ENCODE results near the gene ADGRG6. TPM values are rescaled to one million over a fixed set of nuclear protein-coding genes. Genes with fewer than 3 reads are reported as not detected.
"Not testable (repeated sequence)": the region's sequence is repeated elsewhere in the genome, so short reads cannot be mapped to it uniquely, and the experiment has no call there.

Gene ADGRG6
- total RNA-seq, 1 donor from 2014 or later, result 104 TPM

DNA sequence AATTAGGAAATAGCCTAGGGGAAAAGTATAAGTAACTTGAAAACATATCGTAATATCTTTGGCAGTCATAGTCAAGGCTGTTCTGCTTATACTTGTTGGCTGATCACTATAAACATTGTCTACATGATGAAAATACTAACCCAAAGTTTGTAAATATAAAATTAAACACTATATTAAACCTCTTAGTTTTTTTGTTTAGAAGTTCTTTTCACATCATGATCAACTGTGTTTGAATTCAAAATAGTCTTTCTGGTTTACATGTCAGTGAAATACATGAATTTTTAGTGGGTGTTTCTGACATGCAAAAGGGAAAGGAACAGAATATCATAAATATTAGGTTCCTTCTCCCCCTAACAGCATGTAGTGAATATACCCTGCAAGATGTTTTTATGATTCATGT is 43.5 kb downstream of the ADGRG6 start:
- DNase-seq (ENCODE audit: low spot score), result no peak

DNA sequence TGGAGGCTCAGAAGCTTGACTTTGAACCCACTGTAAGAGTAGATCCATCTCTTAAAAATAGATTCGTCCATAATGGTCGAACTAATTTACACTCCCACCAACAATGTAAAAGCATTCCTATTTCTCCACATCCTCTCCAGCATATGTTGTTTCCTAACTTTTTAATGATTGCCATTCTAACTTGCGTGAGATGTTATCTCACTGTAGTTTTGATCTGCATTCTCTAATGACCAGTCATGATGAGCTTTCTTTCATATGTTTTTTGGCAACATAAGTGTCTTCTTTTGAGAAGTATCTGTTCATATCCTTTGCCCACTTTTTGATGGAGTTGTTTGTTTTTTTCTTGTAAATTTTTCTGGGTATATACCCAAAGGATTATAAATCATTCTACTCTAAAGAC is 44.4 kb downstream of the ADGRG6 start:
- DNase-seq (ENCODE audit: low spot score), result not testable (repeated sequence)

DNA sequence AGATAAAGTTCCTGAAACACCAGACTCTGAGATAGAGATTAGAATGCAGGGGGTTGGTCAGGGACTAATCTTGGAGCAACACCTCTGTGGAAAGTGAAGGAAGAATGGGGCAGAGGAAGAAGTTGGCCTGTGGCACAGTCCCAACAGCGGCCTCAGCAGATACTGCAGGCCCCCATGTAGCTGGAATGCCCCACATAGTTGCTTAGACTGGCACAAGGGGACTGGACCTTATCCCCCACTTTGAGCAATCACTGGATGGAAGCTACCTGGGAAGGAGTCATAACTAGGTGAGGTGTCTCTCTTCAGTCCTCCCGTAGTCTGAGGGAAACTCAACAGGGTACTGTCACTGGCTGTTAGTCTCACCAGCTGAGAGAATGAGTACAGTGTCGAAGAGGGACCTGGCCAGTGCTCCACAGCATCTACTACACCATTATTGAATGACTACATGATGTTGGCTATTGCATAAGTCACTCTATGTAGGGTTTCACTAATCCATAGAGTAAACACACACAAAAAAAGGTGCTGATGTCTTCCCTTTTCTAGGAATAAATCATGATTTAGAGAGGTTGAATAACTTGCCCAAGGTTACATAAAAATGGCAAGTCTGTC is 47.5 kb downstream of the ADGRG6 start:
- DNase-seq (ENCODE audit: low spot score), result no peak

DNA sequence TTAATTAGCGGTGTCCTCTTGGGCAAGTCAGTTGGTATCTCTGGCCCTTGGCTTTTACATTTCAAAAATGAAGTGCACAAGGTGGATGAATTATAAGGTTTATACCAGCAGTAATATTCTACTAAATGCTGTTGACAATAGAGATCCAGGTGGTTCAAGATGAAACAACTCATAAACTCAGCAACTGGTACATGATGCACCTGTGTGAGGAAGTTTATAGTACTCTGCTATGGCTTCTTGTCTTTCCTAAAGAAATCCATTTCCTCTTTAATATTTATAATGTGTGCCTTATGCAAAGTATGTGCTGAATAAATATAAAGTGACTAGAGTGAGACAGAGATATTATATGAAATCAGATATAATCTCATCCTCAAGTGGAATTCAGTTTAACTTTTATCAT is 48.5 kb downstream of the ADGRG6 start:
- no peak for DNase-seq (ENCODE audit: low spot score)

DNA sequence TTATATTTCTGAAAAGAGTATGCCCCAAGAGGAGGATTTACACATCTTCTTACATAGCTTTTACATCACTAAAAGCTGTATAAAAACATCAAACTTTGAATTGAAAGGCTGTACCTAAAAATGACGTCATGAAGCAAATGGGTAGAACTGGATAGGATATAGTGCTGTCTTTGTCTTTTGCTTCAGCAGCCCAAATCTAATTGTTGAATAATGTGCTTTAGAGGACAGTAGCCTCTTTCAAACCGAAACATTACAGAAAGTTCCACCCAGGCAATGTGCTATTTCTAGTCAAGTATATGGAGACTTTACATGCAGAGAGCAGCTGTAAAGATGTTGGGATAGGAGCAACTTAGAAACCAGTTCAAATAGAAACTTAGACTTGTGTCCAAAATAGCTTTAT is 51.9 kb downstream of the ADGRG6 start:
- DNase-seq (ENCODE audit: low spot score), result no peak

DNA sequence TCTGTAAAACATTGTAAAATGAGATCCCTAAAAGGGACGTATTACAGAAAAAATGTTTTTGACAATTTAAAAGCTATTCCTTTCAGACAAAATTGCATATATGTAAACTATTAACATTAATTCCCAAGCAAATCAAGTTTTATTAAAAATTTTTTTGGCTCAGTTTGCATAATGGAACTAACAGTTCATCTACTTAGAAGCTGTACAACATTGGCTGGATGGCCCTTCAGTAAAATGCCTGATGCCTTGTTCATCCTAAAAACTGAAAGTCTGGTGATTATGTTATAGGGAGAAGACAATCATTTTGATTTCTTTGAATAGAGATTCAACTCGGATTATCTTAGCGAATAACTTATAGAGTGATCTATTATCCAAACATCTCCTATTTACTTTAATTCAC is 52.8 kb downstream of the ADGRG6 start:
- DNase-seq (ENCODE audit: low spot score), result no peak

DNA sequence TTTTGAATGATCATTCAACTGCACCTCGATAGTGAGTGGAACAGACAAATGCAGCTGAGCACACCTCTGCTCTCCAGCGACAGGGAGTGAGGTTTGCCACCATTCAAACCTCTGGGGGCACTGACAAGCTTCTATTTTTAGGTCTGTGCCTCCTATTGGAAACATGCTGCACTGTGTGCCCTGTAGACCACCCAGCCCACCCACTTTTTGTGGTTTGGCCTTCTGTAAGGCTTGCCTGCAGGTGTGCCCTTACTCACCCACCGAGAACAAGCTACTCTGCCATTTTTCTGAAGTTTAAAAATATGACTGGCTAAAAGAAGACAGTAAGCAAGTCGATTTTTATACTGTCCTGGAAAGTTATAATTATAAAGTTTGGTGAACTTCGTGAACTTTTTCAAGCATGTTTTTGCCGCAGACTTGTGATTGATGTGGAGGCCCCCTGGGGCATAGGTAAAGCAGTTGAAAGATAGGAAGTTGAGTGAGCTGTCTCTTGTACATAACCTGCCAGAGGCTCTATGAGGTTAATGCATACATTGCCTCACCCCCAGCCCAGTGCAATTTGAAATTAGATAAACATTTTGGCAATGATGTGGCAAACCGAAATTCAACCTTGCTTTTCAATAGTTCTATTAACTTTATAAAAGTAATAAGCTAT is 53.8 kb downstream of the ADGRG6 start:
- no peak for DNase-seq (ENCODE audit: low spot score)

DNA sequence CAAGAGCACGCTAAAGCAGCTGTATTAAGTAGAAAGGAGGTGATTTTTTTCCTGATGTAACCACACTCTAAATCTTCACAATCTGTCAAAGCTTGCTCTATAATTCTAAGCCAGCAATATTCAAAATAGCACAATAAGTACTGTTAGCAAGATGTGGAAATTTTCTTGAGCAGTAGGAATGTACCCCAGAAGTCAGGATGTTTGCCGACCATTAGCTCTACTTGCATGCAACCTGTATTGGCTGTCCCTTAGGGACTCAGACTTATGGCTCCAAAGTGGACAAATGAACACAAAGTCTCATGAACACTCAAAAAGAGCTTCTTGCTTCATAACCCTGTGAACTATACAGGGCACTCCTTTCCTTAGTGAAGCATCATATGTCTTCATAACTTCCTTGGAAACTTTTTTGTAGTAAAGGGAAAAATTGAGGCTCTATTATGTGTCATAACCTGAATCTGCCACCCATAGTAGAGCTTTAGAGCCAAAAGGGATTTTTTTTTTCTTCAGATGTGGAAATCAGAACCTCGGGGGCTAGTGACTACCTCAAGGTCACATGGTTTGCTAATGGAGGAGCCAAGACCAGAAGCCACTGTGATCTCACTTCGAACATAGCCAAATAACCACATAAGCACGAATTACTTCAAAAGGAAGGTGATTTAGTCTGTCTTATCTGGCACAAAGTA is 54.5 kb downstream of the ADGRG6 start:
- no peak for DNase-seq (ENCODE audit: low spot score)

DNA sequence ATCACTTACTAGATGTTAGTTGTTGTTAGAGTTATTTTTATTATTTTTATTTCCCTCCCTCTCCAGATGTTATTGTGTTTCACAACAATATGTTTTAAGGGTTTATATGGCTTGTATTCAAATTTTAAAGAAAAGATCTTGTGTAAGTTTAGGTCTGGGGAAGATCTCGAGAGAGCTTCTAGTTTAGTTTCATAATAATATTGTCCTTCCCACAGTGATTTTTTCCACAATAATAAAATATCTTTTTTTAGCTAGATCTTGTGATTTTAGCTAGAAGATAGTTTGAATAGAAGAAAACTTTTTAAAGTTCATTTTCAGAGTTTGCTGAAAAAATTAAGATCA is 55.0 kb downstream of the ADGRG6 start:
- DNase-seq (ENCODE audit: low spot score), result no peak

DNA sequence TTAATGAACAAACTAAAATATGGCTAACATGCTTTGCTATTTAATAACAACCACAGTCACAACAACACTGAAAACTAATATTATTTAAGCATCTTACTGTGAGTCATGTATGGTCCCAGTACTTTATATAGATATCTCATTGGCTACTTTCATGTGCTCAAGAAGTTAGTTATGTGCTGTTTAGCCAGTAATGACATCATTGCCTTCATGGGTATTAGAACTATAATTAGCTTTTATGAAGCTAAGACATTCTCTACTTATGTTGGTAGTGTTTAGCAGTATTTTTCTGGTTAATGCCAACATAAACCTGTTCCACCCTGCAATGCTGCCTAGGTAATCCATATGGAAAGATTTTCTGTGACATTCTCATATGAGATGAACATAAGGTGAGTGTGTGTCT is 56.1 kb downstream of the ADGRG6 start:
- no peak for DNase-seq (ENCODE audit: low spot score)

DNA sequence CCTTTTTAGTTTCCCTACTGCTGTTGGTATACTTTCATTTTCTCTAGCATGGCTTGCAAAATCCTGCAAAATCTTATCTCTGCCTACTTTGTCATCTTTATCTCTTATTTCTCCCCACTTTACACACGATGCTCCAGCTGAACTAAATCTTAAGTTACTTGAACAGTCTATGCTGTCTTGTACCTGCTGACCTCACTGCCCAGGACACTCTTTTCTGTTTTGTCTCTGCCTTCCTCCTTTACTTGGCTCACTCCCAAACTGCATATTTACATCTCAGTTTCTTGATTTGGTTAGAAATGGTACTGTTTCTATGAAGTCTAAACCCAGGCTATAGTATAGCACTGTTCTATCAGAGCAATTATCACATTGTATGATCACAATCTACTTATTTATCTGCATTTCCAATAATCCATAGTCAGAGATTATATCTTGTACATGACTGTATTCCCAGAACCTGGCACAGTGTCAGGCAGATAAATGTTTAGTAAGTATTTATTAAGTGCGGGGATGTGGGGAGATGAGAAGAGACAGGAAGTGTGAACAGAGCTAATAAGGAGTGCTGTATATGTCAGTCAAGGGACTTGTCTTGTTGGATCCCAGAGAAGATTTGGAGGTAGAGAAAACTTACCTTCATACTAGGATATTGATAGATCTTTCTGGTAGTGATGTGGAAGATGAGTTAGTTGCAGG is 57.6 kb downstream of the ADGRG6 start:
- peak; percentile 53 for DNase-seq (ENCODE audit: low spot score)

DNA sequence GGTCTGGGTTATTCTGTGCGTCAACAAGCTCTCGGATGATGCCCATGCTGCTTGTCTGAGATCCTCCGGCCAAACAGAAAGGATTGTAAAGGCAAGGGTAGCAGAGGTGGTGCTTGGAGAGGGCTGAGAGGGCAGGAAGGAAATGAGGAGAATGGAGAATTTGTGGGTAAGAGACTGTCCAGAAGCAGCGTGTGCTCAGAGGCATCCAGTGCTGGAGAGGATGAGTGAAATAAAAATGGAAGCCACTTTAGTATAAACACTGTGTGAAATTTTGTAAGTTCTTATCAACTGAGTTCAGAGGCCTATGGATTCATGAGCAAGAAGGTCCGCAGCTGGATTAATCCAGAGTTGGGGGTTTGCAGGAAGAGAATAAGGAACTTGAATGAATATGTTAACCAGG is 59.5 kb downstream of the ADGRG6 start:
- DNase-seq (ENCODE audit: low spot score), result no peak

DNA sequence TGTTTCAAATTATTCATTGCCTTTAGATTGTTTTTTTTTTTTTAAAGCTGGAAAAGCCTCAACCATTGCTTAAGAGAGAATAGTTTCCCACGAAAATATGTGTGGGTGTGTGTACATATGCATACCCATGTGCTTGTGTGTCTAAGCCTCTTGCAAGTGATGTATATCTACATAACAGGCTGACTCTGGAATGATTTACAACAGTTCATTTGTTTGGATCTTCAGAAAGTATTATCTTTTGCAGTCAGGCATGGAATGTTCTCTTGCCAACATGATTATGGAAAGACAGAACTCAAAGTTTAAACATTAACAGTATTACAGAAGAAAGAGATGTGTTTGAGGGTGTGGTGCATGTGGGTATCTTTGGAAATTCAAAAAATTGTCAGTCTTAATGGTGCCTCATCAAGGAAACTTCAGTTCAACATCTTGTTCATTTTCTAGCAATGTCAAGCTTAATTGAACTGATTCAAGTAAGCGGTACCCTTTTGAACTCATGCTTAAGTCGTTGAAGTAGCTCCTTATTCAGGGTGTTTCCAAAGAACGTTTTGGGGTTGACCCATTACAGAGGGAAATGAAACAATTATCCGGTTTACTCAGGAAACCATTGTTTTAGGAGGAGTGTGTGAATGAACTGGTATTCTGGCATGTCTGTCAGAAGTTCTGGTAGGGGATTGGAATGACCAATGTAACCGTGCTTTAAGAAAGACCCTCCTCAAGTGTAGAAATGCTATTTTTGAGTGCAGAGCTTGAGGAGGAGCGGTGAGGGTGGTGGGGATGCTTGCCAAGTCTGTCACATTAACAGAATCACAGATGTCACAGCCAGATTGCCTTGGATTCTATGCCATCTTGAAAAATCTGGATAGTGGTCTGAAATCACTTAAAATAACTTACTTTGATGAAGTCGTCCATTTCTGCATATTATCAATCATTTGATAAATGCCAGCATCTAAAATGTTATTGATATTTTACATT is 60.3 kb downstream of the ADGRG6 start:
- peak; percentile 82 for DNase-seq (ENCODE audit: low spot score)

DNA sequence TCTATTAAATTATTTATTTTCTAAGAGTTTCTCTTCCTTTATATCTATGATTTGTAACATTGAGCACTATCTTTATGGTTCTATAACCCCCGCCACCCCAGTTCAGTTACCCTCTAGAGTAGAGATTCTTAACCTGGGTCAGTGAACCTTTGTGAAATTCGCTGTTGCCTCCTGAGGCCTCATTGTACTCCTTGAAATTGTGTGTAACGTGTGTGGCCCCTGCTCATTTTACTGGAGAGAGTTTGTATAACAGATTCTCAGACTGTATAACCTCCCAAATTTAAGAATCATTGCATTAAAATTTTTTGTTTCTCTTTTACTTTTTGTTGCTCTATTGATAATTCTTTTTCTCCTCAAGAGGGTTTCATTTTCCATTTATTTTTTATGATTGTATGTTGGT is 65.3 kb downstream of the ADGRG6 start:
- no peak for DNase-seq (ENCODE audit: low spot score)

DNA sequence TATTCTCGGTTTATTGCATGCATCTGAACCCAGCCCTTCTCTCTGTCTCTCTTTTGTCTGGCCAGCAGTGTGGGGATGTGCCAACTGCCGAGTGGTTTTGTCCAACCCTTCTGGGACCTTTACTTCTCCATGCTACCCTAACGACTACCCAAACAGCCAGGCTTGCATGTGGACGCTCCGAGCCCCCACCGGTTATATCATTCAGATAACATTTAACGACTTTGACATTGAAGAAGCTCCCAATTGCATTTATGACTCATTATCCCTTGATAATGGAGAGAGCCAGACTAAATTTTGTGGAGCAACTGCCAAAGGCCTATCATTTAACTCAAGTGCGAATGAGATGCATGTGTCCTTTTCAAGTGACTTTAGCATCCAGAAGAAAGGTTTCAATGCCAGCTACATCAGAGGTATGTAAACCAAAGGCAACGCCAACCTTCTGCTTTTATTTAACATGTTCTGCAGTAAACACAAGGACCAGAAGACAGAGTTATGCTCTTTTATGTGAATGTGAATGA is 65.8 kb downstream of the ADGRG6 start:
- no peak for DNase-seq (ENCODE audit: low spot score)

DNA sequence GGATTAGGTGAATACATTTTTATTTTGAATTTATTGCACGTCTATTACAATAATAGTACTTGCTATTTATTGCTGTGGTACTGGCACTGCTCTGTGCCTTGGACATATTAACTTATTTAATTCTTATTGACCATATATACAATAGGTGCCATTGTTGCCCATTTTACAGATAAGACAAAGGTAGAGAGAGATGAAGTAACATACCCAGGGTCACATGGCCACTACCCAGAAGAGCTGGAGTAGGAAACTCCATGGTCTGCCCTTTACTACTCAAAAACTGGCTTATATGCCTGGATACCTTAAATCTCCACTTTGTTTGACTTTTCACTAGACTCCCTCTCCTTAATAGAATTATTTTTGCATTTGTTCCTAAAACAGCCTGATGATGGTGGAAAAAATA is 67.5 kb downstream of the ADGRG6 start:
- DNase-seq (ENCODE audit: low spot score), result no peak

DNA sequence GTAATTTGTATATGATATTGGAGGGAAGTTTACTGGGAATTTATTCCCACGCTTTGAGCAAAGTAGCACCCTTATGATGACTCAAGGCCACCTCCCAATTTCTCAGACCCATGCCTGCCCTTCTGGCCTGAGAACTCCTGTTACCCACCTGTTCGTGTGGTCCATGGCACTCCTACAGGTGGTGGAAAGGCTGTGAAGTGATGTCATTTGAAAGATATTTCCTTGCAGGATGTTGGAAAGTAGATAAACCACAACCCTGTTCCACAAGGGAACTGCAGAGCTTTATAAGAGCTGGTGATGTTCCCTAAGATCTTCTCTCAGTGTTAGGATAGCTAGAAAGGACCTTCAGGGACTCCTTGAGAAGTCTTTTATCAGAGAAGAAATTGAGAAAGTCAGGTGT is 70.5 kb downstream of the ADGRG6 start:
- no peak for DNase-seq (ENCODE audit: low spot score)

DNA sequence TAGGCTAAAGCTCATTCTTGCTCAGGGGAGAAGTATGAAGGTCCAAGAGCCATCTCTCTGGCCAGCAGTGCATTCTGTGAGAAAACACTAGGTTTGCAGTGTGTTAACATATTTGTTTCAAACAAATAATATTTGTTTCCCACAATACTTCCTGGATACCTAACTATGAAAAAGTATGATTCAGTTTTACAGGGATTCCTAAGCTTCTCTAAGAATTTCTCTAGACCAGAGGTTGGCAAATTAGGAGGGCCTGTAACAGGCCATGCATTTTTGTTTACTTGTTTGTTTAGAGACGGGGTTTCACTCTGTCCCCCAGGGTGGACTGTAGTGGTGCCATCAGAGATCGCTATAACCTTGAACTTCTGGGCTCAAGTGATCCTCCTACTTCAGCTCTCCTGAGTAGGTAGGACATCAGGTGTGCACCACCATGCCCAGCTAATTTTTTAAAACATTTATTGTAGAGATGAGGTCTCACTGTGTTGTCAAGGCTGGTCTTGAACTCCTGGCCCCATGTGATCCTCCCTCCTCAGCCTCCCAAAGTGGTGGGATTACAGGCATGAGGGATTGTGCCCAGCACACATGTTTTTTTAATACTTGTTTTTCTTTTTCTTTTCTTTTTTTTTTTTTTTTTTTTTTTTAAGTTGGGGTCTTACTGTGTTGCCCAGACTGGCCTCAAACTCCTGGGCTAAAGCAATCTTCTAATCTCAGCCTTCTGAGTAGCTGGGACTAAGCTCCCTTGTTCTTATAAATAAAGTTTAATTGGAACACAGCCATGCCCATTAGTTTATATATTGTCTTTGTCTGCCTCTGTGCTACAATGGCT is 71.7 kb downstream of the ADGRG6 start:
- no peak for DNase-seq (ENCODE audit: low spot score)

DNA sequence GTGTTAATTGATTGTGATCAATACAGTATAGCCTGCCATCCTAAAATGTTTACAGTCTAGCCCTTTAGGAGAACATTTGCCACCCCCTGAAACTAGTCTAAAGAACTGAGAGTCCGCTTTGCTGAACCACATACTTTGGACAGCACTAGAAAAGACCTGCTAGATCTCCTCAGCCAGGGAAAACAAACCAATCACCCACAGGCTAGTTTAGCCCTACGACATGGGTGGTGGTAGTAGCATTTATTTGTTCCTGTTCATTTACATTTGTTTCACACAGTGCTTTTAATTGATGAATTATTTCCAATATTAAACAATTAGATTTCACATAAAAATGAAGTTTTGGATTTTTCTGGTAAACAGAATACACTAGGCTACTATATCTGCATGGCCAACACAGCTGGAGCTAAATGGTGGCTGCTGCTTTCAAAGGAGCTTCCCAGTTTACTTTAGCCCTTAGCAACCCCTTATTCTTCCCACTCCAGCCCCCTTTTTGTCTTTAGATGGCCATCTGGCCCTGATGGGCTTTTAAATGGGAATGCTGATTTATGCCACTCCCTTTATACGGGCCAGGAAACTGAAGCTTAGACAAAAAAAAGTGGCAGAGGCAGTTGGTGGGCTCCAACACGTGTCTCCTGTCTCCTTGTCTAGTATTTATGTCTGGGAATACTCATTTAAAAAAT is 72.4 kb downstream of the ADGRG6 start:
- no peak for DNase-seq (ENCODE audit: low spot score)
